SH-SY5Y (cell line): ENCODE results near the gene AIF1L.

Experiments
- GATA2 ChIP-seq: IDR thresholded peaks from 2 replicates; pipeline ENCODE4 v1.6.1; 2011; ENCODE audit warnings: mild to moderate bottlenecking, low read depth, low read length
- GATA3 ChIP-seq: IDR thresholded peaks from 2 replicates; pipeline ENCODE4 v1.6.1; 2011; ENCODE audit warnings: low read depth, mild to moderate bottlenecking, low read length, moderate library complexity

GRCh38 chr9:131117121-131117761 is 20.9 kb downstream of the AIF1L start:
- TF ChIP-seq GATA2 (no peak), GATA3 (no peak)
